Measurements from ENCODE around the gene SAMMSON. TPM values are rescaled to one million over a fixed set of nuclear protein-coding genes. Genes with fewer than 3 reads are reported as not detected.

Gene SAMMSON
- total RNA-seq, 3 donors from 2014 or later: not detected

DNA sequence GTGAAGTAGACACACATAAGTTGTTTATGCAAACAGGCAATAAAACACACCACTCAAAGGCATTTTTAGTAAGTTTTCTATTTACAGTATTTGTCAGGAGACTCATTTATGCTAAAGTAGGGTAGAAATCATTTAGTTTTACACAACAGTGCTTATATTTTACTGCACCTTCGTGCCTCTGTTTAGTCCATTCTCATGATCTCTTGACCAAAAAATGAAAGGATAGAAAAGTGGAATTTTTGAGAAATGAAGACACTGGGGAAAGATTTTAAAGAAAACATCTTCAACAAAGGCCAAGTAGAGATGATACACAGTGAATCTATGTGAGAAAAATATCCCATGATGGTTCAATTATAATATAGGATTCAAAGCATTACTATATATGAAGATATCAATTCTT, 114.9 kb downstream of the SAMMSON start:
- no peak for DNase-seq
- no peaks in the 10 kb centered on the region for H3K36me3 ChIP-seq (ENCODE audit: low read depth)
- ATAC-seq: no peak
- intact Hi-C loops (cut with DNase I, micrococcal nuclease): loop anchor here in 1 of 2 donors (10.0 kb wide), 1 partner anchor 240 kb away; no protein-coding TSS in a partner anchor
- no peaks in the 10 kb centered on the region for H3K9me3 ChIP-seq
- TF ChIP-seq, protein P1, sequence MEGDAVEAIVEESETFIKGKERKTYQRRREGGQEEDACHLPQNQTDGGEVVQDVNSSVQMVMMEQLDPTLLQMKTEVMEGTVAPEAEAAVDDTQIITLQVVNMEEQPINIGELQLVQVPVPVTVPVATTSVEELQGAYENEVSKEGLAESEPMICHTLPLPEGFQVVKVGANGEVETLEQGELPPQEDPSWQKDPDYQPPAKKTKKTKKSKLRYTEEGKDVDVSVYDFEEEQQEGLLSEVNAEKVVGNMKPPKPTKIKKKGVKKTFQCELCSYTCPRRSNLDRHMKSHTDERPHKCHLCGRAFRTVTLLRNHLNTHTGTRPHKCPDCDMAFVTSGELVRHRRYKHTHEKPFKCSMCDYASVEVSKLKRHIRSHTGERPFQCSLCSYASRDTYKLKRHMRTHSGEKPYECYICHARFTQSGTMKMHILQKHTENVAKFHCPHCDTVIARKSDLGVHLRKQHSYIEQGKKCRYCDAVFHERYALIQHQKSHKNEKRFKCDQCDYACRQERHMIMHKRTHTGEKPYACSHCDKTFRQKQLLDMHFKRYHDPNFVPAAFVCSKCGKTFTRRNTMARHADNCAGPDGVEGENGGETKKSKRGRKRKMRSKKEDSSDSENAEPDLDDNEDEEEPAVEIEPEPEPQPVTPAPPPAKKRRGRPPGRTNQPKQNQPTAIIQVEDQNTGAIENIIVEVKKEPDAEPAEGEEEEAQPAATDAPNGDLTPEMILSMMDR (IDR thresholded peaks at IDR 0.05): no peak
- H3K4me1 ChIP-seq (ENCODE audit: low read depth): no peaks in the 10 kb centered on the region
- no peak overlapping the region for H3K4me3 ChIP-seq

DNA sequence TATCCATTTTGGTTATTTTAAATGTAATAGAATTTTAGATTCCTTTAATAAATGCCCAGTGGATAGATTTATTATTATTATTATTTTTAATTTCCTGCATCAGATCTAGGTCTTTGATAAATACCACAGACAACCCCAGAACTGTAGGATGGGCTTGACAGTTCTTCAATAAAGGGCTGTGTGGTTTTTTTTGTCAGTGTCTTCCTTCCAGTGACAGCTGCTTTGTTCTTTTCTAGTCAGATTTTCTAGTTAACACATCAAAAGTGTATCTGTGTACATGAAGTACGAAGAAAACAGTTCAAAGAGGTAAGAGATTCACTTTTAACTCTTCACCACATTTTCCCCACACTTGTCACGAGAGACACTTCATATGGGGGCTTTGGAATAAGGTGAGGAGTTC, 120.3 kb downstream of the SAMMSON start:
- ATAC-seq: no peak
- no peaks in the 10 kb centered on the region for H3K4me1 ChIP-seq (ENCODE audit: low read depth)
- DNase-seq: no peak
- H3K4me3 ChIP-seq: no peak overlapping the region
- no peaks in the 10 kb centered on the region for H3K9me3 ChIP-seq
- TF ChIP-seq, protein P1 (IDR thresholded peaks at IDR 0.05): no peak
- no peaks in the 10 kb centered on the region for H3K36me3 ChIP-seq (ENCODE audit: low read depth)
- intact Hi-C loops (cut with DNase I, micrococcal nuclease): loop anchor here in 1 of 2 donors (10.0 kb wide), 1 partner anchor 235 kb away; no protein-coding TSS in a partner anchor
